ENCODE results near the gene SMIM36. TPM values are rescaled to one million over a fixed set of nuclear protein-coding genes. Genes with fewer than 3 reads are reported as not detected.

SMIM36 gene
- total RNA-seq, 2 experiments from 2014 or later: not detected

GRCh38 chr17:55500103-55500502 lies 11.1 kb downstream of the SMIM36 start:
- Histone ChIP-seq H3K4me2 (ENCODE audit: low read length) (no peak overlapping the region), H3K27ac (ENCODE audit: low read depth, low read length, poor library complexity, severe bottlenecking) (no peak overlapping the region), H3K9me3 (ENCODE audit: low read length) (no peaks in the 10 kb centered on the region), H3K79me2 (ENCODE audit: insufficient read depth, low read depth, low read length) (no peaks in the 10 kb centered on the region), H3K36me3 (ENCODE audit: insufficient read depth, low read length) (no peaks in the 10 kb centered on the region), H2AFZ (ENCODE audit: low read length) (no peak overlapping the region), H3K4me3 (ENCODE audit: low read depth, low read length, poor library complexity, severe bottlenecking) (no peak overlapping the region), H4K20me1 (ENCODE audit: insufficient read depth, low read length) (no peaks in the 10 kb centered on the region), H3K4me1 (ENCODE audit: insufficient read depth, low read length, poor library complexity, severe bottlenecking) (no peaks in the 10 kb centered on the region), H3K9me2 (ENCODE audit: insufficient read depth, low read length) (no peaks in the 10 kb centered on the region)
- ChIA-PET POLR2A (interaction anchor here (1.2 kb wide), 1 partner anchor 9 kb away, joined by 3 read pairs; no protein-coding TSS in a partner anchor), CTCF (ENCODE audit: unreplicated experiment) (no interaction called here)
- TF ChIP-seq EZH2phosphoT487 (IDR thresholded peaks at IDR 0.05; ENCODE audit: borderline replicate concordance, low read depth, low read length): no peak
- no peak for TF ChIP-seq CTCF (conservative IDR thresholded peaks at IDR 0.05; ENCODE audit: low read length)
- no TSS peak for BruUV-seq (replicated peaks)
- no peak for DNase-seq (ENCODE audit: low spot score)
- intact Hi-C loops (cut with micrococcal nuclease; ENCODE audit: unreplicated experiment): no loop called here

- TF ChIP-seq EZH2phosphoT487 (IDR thresholded peaks at IDR 0.05; ENCODE audit: borderline replicate concordance, low read depth, low read length) (no peak), CTCF (conservative IDR thresholded peaks at IDR 0.05; ENCODE audit: low read length) (no peak)
- ChIA-PET CTCF (ENCODE audit: unreplicated experiment) (no interaction called here), POLR2A (no interaction called here)
- H2AFZ ChIP-seq (ENCODE audit: low read length): no peak overlapping the region
- no peaks in the 10 kb centered on the region for H3K36me3 ChIP-seq (ENCODE audit: insufficient read depth, low read length)
- no peak overlapping the region for H3K27ac ChIP-seq (ENCODE audit: low read depth, low read length, poor library complexity, severe bottlenecking)
- no peaks in the 10 kb centered on the region for H3K4me1 ChIP-seq (ENCODE audit: insufficient read depth, low read length, poor library complexity, severe bottlenecking)
- H3K79me2 ChIP-seq (ENCODE audit: insufficient read depth, low read depth, low read length): no peaks in the 10 kb centered on the region
- H3K4me3 ChIP-seq (ENCODE audit: low read depth, low read length, poor library complexity, severe bottlenecking): no peak overlapping the region
- no peaks in the 10 kb centered on the region for H3K9me2 ChIP-seq (ENCODE audit: insufficient read depth, low read length)
- no peaks in the 10 kb centered on the region for H4K20me1 ChIP-seq (ENCODE audit: insufficient read depth, low read length)
- H3K4me2 ChIP-seq (ENCODE audit: low read length): no peak overlapping the region
- DNase-seq (ENCODE audit: low spot score): no peak
- intact Hi-C loops (cut with micrococcal nuclease; ENCODE audit: unreplicated experiment): loop anchor here (5.0 kb wide), 1 partner anchor 109 kb away; no protein-coding TSS in a partner anchor
- H3K9me3 ChIP-seq (ENCODE audit: low read length): no peaks in the 10 kb centered on the region
- no TSS peak for BruUV-seq (replicated peaks)
Measured at GRCh38 chr17:55496094-55496881, 15.0 kb downstream of the SMIM36 start.

GRCh38 chr17:55495239-55495638 lies 16.0 kb downstream of the SMIM36 start:
- CTCF ChIA-PET (ENCODE audit: unreplicated experiment): no interaction called here
- no peaks in the 10 kb centered on the region for H3K9me3 ChIP-seq (ENCODE audit: low read length)
- POLR2A ChIA-PET: no interaction called here
- H3K27ac ChIP-seq (ENCODE audit: low read depth, low read length, poor library complexity, severe bottlenecking): no peak overlapping the region
- no peaks in the 10 kb centered on the region for H3K79me2 ChIP-seq (ENCODE audit: insufficient read depth, low read depth, low read length)
- no peaks in the 10 kb centered on the region for H4K20me1 ChIP-seq (ENCODE audit: insufficient read depth, low read length)
- H3K4me3 ChIP-seq (ENCODE audit: low read depth, low read length, poor library complexity, severe bottlenecking): no peak overlapping the region
- TF ChIP-seq CTCF (conservative IDR thresholded peaks at IDR 0.05; ENCODE audit: low read length): no peak
- TF ChIP-seq EZH2phosphoT487 (IDR thresholded peaks at IDR 0.05; ENCODE audit: borderline replicate concordance, low read depth, low read length): no peak
- H3K36me3 ChIP-seq (ENCODE audit: insufficient read depth, low read length): no peaks in the 10 kb centered on the region
- no TSS peak for BruUV-seq (replicated peaks)
- no peak overlapping the region for H2AFZ ChIP-seq (ENCODE audit: low read length)
- no peaks in the 10 kb centered on the region for H3K9me2 ChIP-seq (ENCODE audit: insufficient read depth, low read length)
- H3K4me1 ChIP-seq (ENCODE audit: insufficient read depth, low read length, poor library complexity, severe bottlenecking): no peaks in the 10 kb centered on the region
- no peak for DNase-seq (ENCODE audit: low spot score)
- intact Hi-C loops (cut with micrococcal nuclease; ENCODE audit: unreplicated experiment): loop anchor here (5.0 kb wide), 1 partner anchor 108 kb away; no protein-coding TSS in a partner anchor
- H3K4me2 ChIP-seq (ENCODE audit: low read length): no peak overlapping the region
